CD4-positive, alpha-beta T cell treated with Interleukin-21 for 1 hour (primary cell): ENCODE results near the gene CDC23.
"Not testable (repeated sequence)": the region's sequence is repeated elsewhere in the genome, so short reads cannot be mapped to it uniquely, and the experiment has no call there.

Experiments used
- DNase-seq: peaks from one replicate; pipeline ENCODE4 v3.0.0-alpha.2; 2020

Gene CDC23

GRCh38 chr5:138213161-138214029 lies at the start of gene CDC23:
Gene CDC23, minus strand, starts transcription at chr5:138213323. Its CDS starts 11 bp downstream, at chr5:138213312.
- peak; percentile 97 for DNase-seq

GRCh38 chr5:138258704-138259292 lies 45.7 kb upstream of the CDC23 start:
- no peak for DNase-seq

GRCh38 chr5:138257583-138257982 lies 44.5 kb upstream of the CDC23 start:
- no peak for DNase-seq

GRCh38 chr5:138252944-138253343 lies 39.8 kb upstream of the CDC23 start:
- DNase-seq: no peak

- DNase-seq: not testable (repeated sequence)
Observed at GRCh38 chr5:138247800-138248199, 34.7 kb upstream of the CDC23 start.

- DNase-seq: no peak
Observed at GRCh38 chr5:138246822-138247221, 33.7 kb upstream of the CDC23 start.

- no peak for DNase-seq
Observed at GRCh38 chr5:138246334-138246733, 33.2 kb upstream of the CDC23 start.

GRCh38 chr5:138245717-138246116 lies 32.6 kb upstream of the CDC23 start:
- no peak for DNase-seq

- no peak for DNase-seq
Observed at GRCh38 chr5:138243794-138244193, 30.7 kb upstream of the CDC23 start.

- DNase-seq: no peak
Observed at GRCh38 chr5:138241688-138242571, 28.8 kb upstream of the CDC23 start.

GRCh38 chr5:138240650-138241385 lies 27.7 kb upstream of the CDC23 start:
- no peak for DNase-seq

- DNase-seq: no peak
Observed at GRCh38 chr5:138238034-138238433, 24.9 kb upstream of the CDC23 start.

- no peak for DNase-seq
Observed at GRCh38 chr5:138234651-138235050, 21.5 kb upstream of the CDC23 start.

- DNase-seq: no peak
Observed at GRCh38 chr5:138233280-138233679, 20.2 kb upstream of the CDC23 start.

GRCh38 chr5:138230981-138231589 lies 18.0 kb upstream of the CDC23 start:
- no peak for DNase-seq

- DNase-seq: no peak
Observed at GRCh38 chr5:138230261-138230660, 17.1 kb upstream of the CDC23 start.

- no peak for DNase-seq
Observed at GRCh38 chr5:138229387-138229786, 16.3 kb upstream of the CDC23 start.

GRCh38 chr5:138226910-138227309 lies 13.8 kb upstream of the CDC23 start:
- DNase-seq: no peak

- no peak for DNase-seq
Observed at GRCh38 chr5:138224712-138225111, 11.6 kb upstream of the CDC23 start.

GRCh38 chr5:138223532-138223931 lies 10.4 kb upstream of the CDC23 start:
- no peak for DNase-seq

GRCh38 chr5:138216799-138217198 lies 3.7 kb upstream of the CDC23 start:
- no peak for DNase-seq

GRCh38 chr5:138212828-138213160 lies 329 bp downstream of the CDC23 start:
- DNase-seq: no peak
